SK-N-SH treated with all-trans-retinoic acid at 6 μM for 48 hours (cell line): Measurements from ENCODE around the gene LIMD2.

Experiments
- ATAC-seq: fragments of 200-7000 bp; cut with Tn5 transposase; 3 replicates; pipeline ENCODE4 v1.9.1; 2020; ENCODE audit warnings: mild to moderate bottlenecking, moderate library complexity
- ARNTL ChIP-seq: fragments of 450-650 bp; formaldehyde crosslinking; IDR thresholded peaks from 2 replicates; pipeline ENCODE4 v1.5.0; 2020; ENCODE audit warnings: low read depth, mild to moderate bottlenecking, moderate library complexity, borderline replicate concordance
- BACH2 ChIP-seq: fragments of 250-450 bp; sonication (Bioruptor Pico); IDR thresholded peaks from 2 replicates; pipeline ENCODE4 v1.9.0; 2021; ENCODE audit warnings: mild to moderate bottlenecking, borderline replicate concordance
- CREB5 ChIP-seq: fragments of 250-450 bp; sonication (Bioruptor Pico); IDR thresholded peaks from 2 replicates; pipeline ENCODE4 v1.5.1; 2020; ENCODE audit warnings: low read depth, mild to moderate bottlenecking, moderate library complexity
- CSDC2 ChIP-seq: fragments of 250-450 bp; sonication (Bioruptor Pico); IDR thresholded peaks from 2 replicates; pipeline ENCODE4 v1.5.0; 2020; ENCODE audit warnings: mild to moderate bottlenecking, moderate library complexity
- CSRNP3 ChIP-seq: fragments of 250-450 bp; sonication (Bioruptor Pico); IDR thresholded peaks from 2 replicates; pipeline ENCODE4 v1.5.1; 2021; ENCODE audit warnings: mild to moderate bottlenecking, moderate library complexity
- ESRRG ChIP-seq: fragments of 250-450 bp; sonication (Bioruptor Pico); IDR thresholded peaks from 2 replicates; pipeline ENCODE4 v1.6.1; 2021; ENCODE audit warnings: mild to moderate bottlenecking
- GLIS3 ChIP-seq: fragments of 250-450 bp; sonication (Bioruptor Pico); IDR thresholded peaks from 2 replicates; pipeline ENCODE4 v1.5.0; 2020; ENCODE audit warnings: mild to moderate bottlenecking, moderate library complexity
- ISL1 ChIP-seq: fragments of 250-450 bp; sonication (Bioruptor Pico); IDR thresholded peaks from 2 replicates; pipeline ENCODE4 v2.1.2; 2022; ENCODE audit warnings: mild to moderate bottlenecking, moderate library complexity
- OSR1 ChIP-seq: fragments of 250-450 bp; sonication (Bioruptor Pico); IDR thresholded peaks from 2 replicates; pipeline ENCODE4 v1.8.0; 2022; ENCODE audit warnings: moderate library complexity, mild to moderate bottlenecking, inconsistent platforms
- POU6F1 ChIP-seq: fragments of 250-450 bp; sonication (Bioruptor Pico); IDR thresholded peaks from 2 replicates; pipeline ENCODE4 v1.8.0; 2021; ENCODE audit warnings: low read depth, mild to moderate bottlenecking, moderate library complexity, borderline replicate concordance
- PPARA ChIP-seq: fragments of 250-450 bp; sonication (Bioruptor Pico); IDR thresholded peaks from 2 replicates; pipeline ENCODE4 v1.5.0; 2020; ENCODE audit warnings: mild to moderate bottlenecking, borderline replicate concordance
- RARB ChIP-seq: fragments of 250-450 bp; sonication (Bioruptor Pico); IDR thresholded peaks from 2 replicates; pipeline ENCODE4 v1.8.0; 2021; ENCODE audit warnings: mild to moderate bottlenecking, moderate library complexity
- SNAI2 ChIP-seq: fragments of 250-450 bp; sonication (Bioruptor Pico); IDR thresholded peaks from 2 replicates; pipeline ENCODE4 v1.5.0; 2020; ENCODE audit warnings: mild to moderate bottlenecking, moderate library complexity
- TCF4 ChIP-seq: fragments of 250-450 bp; sonication (Bioruptor Pico); IDR thresholded peaks from 2 replicates; pipeline ENCODE4 v1.8.0; 2021; ENCODE audit warnings: mild to moderate bottlenecking, moderate library complexity, borderline replicate concordance
- TOX ChIP-seq: fragments of 250-450 bp; sonication (Bioruptor Pico); IDR thresholded peaks from 2 replicates; pipeline ENCODE4 v1.8.0; 2021; ENCODE audit warnings: mild to moderate bottlenecking, moderate library complexity, borderline replicate concordance
- ZC3H10 ChIP-seq: fragments of 250-450 bp; sonication (Bioruptor Pico); IDR thresholded peaks from 2 replicates; pipeline ENCODE4 v1.5.1; 2021; ENCODE audit warnings: mild to moderate bottlenecking, moderate library complexity
- ZFP3 ChIP-seq: fragments of 250-450 bp; sonication (Bioruptor Pico); IDR thresholded peaks from 2 replicates; pipeline ENCODE4 v1.5.0; 2020; ENCODE audit warnings: mild to moderate bottlenecking, moderate library complexity
- ZFP30 ChIP-seq: fragments of 450-650 bp; formaldehyde crosslinking; IDR thresholded peaks from 2 replicates; pipeline ENCODE4 v1.5.0; 2022; ENCODE audit warnings: mild to moderate bottlenecking, moderate library complexity
- ZNF565 ChIP-seq: fragments of 450-650 bp; formaldehyde crosslinking; conservative IDR thresholded peaks from 2 replicates; pipeline ENCODE4 v1.5.0; 2020; ENCODE audit warnings: low read depth, mild to moderate bottlenecking, moderate library complexity
- ZNF70 ChIP-seq: fragments of 450-650 bp; formaldehyde crosslinking; IDR thresholded peaks from 2 replicates; pipeline ENCODE4 v1.5.0; 2020; ENCODE audit warnings: mild to moderate bottlenecking, moderate library complexity
- ZNF8 ChIP-seq: fragments of 450-650 bp; formaldehyde crosslinking; IDR thresholded peaks from 2 replicates; pipeline ENCODE4 v1.5.0; 2020; ENCODE audit warnings: mild to moderate bottlenecking, moderate library complexity
- TF ChIP-seq, protein P1 (sequence below): fragments of 250-450 bp; sonication (Bioruptor Pico); IDR thresholded peaks from 2 replicates; pipeline ENCODE4 v1.8.0; 2020; ENCODE audit warnings: mild to moderate bottlenecking, moderate library complexity, borderline replicate concordance

The LIMD2 gene

DNA sequence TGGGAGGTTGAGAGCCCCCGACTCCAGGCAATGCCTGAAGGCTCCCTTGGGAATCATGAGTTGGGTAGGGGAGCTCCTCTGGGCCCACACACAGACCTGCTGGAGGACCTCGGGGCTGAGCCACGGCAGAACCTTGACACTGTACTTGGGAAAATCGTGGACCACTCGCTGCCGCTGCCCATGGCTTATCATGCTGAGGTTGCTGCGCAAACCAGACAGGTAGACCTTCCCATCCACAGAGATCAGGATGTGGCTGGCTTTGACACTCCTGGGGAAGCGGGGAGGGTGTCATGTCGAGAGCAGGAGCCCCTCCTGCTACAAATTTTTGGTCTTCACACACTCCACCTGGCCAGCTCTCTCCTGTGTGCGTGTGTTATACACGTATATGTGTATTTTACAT is 7.2 kb upstream of the LIMD2 start:
- no peak; the same call in 2 of the 3 replicates for ATAC-seq
- TF ChIP-seq BACH2 (no peak), GLIS3 (CRISPR knock-in tag) (no peak), SNAI2 (no peak), ESRRG (CRISPR knock-in tag) (no peak), TOX (CRISPR knock-in tag) (no peak), ZNF8 (CRISPR knock-in tag) (no peak), POU6F1 (CRISPR knock-in tag) (no peak), RARB (CRISPR knock-in tag) (no peak), ZNF70 (CRISPR knock-in tag) (no peak), CREB5 (CRISPR knock-in tag) (no peak), ZNF565 (CRISPR knock-in tag) (no peak), OSR1 (no peak), ARNTL (no peak)
- TF ChIP-seq, protein P1, sequence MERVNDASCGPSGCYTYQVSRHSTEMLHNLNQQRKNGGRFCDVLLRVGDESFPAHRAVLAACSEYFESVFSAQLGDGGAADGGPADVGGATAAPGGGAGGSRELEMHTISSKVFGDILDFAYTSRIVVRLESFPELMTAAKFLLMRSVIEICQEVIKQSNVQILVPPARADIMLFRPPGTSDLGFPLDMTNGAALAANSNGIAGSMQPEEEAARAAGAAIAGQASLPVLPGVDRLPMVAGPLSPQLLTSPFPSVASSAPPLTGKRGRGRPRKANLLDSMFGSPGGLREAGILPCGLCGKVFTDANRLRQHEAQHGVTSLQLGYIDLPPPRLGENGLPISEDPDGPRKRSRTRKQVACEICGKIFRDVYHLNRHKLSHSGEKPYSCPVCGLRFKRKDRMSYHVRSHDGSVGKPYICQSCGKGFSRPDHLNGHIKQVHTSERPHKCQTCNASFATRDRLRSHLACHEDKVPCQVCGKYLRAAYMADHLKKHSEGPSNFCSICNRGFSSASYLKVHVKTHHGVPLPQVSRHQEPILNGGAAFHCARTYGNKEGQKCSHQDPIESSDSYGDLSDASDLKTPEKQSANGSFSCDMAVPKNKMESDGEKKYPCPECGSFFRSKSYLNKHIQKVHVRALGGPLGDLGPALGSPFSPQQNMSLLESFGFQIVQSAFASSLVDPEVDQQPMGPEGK (CRISPR knock-in tag) = no peak

- TF ChIP-seq OSR1 = no peak
- TF ChIP-seq ZFP3 (CRISPR knock-in tag) = no peak
- no peak for TF ChIP-seq ZFP30 (CRISPR knock-in tag)
- no peak for TF ChIP-seq ZNF565 (CRISPR knock-in tag)
- TF ChIP-seq CREB5 (CRISPR knock-in tag) = no peak
- no peak for TF ChIP-seq POU6F1 (CRISPR knock-in tag)
- TF ChIP-seq GLIS3 (CRISPR knock-in tag) = no peak
- TF ChIP-seq SNAI2 = no peak
- TF ChIP-seq CSDC2 (CRISPR knock-in tag) = no peak
- TF ChIP-seq ZNF8 (CRISPR knock-in tag) = no peak
- TF ChIP-seq ARNTL = no peak
- TF ChIP-seq, protein P1 (CRISPR knock-in tag) = no peak
- TF ChIP-seq TOX (CRISPR knock-in tag) = no peak
- no peak for TF ChIP-seq ZC3H10 (CRISPR knock-in tag)
- no peak for TF ChIP-seq ZNF70 (CRISPR knock-in tag)
- no peak for TF ChIP-seq ISL1 (CRISPR knock-in tag)
- no peak for TF ChIP-seq ESRRG (CRISPR knock-in tag)
- TF ChIP-seq, all 23 proteins: peak for 0
- no peak for ATAC-seq
Observed at GRCh38 chr17:63706336-63707082, 6.6 kb upstream of the LIMD2 start.

DNA sequence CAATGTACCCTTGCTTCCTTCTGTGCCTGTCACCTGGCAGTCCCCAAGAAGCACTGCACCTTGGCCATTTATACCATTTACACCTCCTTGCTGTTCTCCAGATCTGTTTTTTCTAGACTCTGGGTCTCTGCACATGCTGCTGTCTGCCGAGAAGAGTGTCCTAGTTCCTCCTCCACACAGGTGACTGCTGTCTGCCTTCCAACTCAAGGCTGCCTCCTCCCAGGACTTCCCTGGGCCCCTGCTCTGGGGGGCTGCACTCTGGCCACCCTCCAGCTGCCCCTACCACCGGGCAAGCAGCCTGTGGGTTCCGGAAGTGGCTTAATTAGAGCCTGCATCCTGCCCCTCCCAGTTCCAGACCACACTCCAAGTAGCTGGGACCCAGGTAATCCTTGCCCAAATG is 5.7 kb upstream of the LIMD2 start:
- no peak for ATAC-seq
- no peak for TF ChIP-seq ZNF70 (CRISPR knock-in tag)
- TF ChIP-seq TCF4 = no peak
- no peak for TF ChIP-seq PPARA
- no peak for TF ChIP-seq ARNTL
- TF ChIP-seq CSRNP3 = no peak
- TF ChIP-seq CREB5 (CRISPR knock-in tag) = no peak
- TF ChIP-seq CSDC2 (CRISPR knock-in tag) = no peak
- TF ChIP-seq, protein P1 (CRISPR knock-in tag) = no peak
